H1 (cell line): ENCODE measurements around the gene ADAT3. TPM values are rescaled to one million over a fixed set of nuclear protein-coding genes. Genes with fewer than 3 reads are reported as not detected.

ENCODE experiments used
- CTCF ChIA-PET: fragments of 300-600 bp; sonication (Branson Sonifier 250); formaldehyde crosslinking; loops from one replicate; lab custom pipeline; 2021; ENCODE audit not compliant: partially characterized antibody; lab: Charles Lee
- POLR2A ChIA-PET: fragments of 300-600 bp; sonication (Branson Sonifier 250); formaldehyde crosslinking; loops from one replicate; lab custom pipeline; 2021; ENCODE audit warnings: inconsistent platforms; ENCODE audit not compliant: partially characterized antibody; lab: Charles Lee
- DNase-seq, 2 experiments: peaks; one replicate each; pipeline versions ENCODE4 v3.0.0 to v3.0.0-alpha.2; 2010 to 2022; ENCODE audit warnings: low spot score in 2 of 2, low read depth in 1 of 2, mixed read lengths in 1 of 2
- FAIRE-seq: peaks from 2 replicates; lab custom pipeline; 2011; peaks lifted over from hg19 to GRCh38; lab: Jason Lieb, UNC
- H2AFZ ChIP-seq: 2 replicates; pipeline ENCODE4 v1.8.1; 2012; ENCODE audit warnings: low read length, inconsistent platforms
- H2AK5ac ChIP-seq: 2 replicates; pipeline ENCODE4 v1.6.1; 2013; ENCODE audit warnings: low read depth, low read length
- H2BK120ac ChIP-seq: replicated peaks from 2 replicates; pipeline ENCODE3; 2013; ENCODE audit warnings: low read depth, low read length, inconsistent platforms
- H2BK12ac ChIP-seq: 2 replicates; pipeline ENCODE4 v1.6.1; 2013; ENCODE audit warnings: low read depth, low read length
- H2BK15ac ChIP-seq: 2 replicates; pipeline ENCODE4 v1.6.1; 2013; ENCODE audit warnings: low read length
- H2BK20ac ChIP-seq: 2 replicates; pipeline ENCODE4 v1.6.1; 2013; ENCODE audit warnings: low read length
- H2BK5ac ChIP-seq: 2 replicates; pipeline ENCODE4 v1.6.1; 2013; ENCODE audit warnings: low read depth, low read length
- H3K14ac ChIP-seq: 2 replicates; pipeline ENCODE4 v1.6.1; 2013; ENCODE audit warnings: inconsistent platforms; ENCODE audit not compliant: insufficient read length
- H3K18ac ChIP-seq: 2 replicates; pipeline ENCODE4 v1.6.1; 2013; ENCODE audit warnings: low read length; ENCODE audit errors: extremely low read depth
- H3K23ac ChIP-seq: 2 replicates; pipeline ENCODE4 v1.6.1; 2013; ENCODE audit warnings: inconsistent platforms; ENCODE audit not compliant: insufficient read length
- H3K23me2 ChIP-seq: 2 replicates; pipeline ENCODE4 v1.6.1; 2013; ENCODE audit warnings: low read depth, low read length
- H3K27ac ChIP-seq: 2 replicates; pipeline ENCODE4 v1.6.1; 2011; ENCODE audit warnings: low read depth, low read length, inconsistent platforms
- H3K27me3 ChIP-seq, 4 experiments: replicated peaks in 1 of 4; 1 replicate in 1 of 4; 2 replicates in 3 of 4; pipeline versions ENCODE4 v1.6.1 to v1.8.1; 2011 to 2013; ENCODE audit warnings: low read length in 3 of 4, mild to moderate bottlenecking in 3 of 4, inconsistent platforms in 2 of 4, mixed read lengths in 2 of 4, moderate library complexity in 1 of 4; ENCODE audit not compliant: control insufficient read depth in 3 of 4, insufficient read depth in 3 of 4; ENCODE audit errors: extremely low read depth in 1 of 4
- H3K36me3 ChIP-seq, 4 experiments: 2 replicates each; pipeline versions ENCODE4 v1.6.1 to v1.8.1; 2011 to 2013; ENCODE audit warnings: mild to moderate bottlenecking in 4 of 4, low read length in 3 of 4, moderate library complexity in 2 of 4, control low read depth in 1 of 4, inconsistent platforms in 1 of 4; ENCODE audit not compliant: insufficient read depth in 4 of 4, control insufficient read depth in 2 of 4
- H3K4ac ChIP-seq: replicated peaks from 2 replicates; pipeline ENCODE3; 2013; ENCODE audit warnings: low read length, low read depth, mixed read lengths, inconsistent platforms; ENCODE audit not compliant: insufficient read length
- H3K4me1 ChIP-seq, 4 experiments: replicated peaks in 1 of 4; 1 replicate in 1 of 4; 2 replicates in 3 of 4; pipeline versions ENCODE4 v1.6.1 to v1.8.1; 2011 to 2013; ENCODE audit warnings: low read length in 3 of 4, inconsistent platforms in 2 of 4, mixed read lengths in 1 of 4; ENCODE audit not compliant: insufficient read depth in 4 of 4, control insufficient read depth in 3 of 4
- H3K4me2 ChIP-seq, 2 experiments: 2 replicates each; pipeline versions ENCODE4 v1.6.1 to v1.8.1; 2011 to 2013; ENCODE audit warnings: low read depth in 2 of 2, low read length in 2 of 2, control low read depth in 1 of 2, inconsistent platforms in 1 of 2, mild to moderate bottlenecking in 1 of 2; ENCODE audit not compliant: insufficient read depth in 1 of 2
- H3K4me3 ChIP-seq, 4 experiments: fragments of 200-600, 300-600 bp in 1 of 4; sonication (generic), shearing (Covaris generic), sonication (Bioruptor Twin) in 1 of 4; 2 replicates each; pipeline versions ENCODE4 v1.5.1 to v1.8.1; 2011 to 2016; ENCODE audit warnings: low read length in 4 of 4, low read depth in 3 of 4, control low read depth in 2 of 4, inconsistent platforms in 2 of 4, mild to moderate bottlenecking in 2 of 4, mixed read lengths in 1 of 4, moderate library complexity in 1 of 4; ENCODE audit not compliant: insufficient read depth in 2 of 4; ENCODE audit errors: extremely low read depth in 1 of 4
- H3K56ac ChIP-seq: replicated peaks from 2 replicates; pipeline ENCODE3; 2013; ENCODE audit warnings: low read depth, mild to moderate bottlenecking, mixed read lengths, low read length, inconsistent platforms; ENCODE audit not compliant: insufficient read length
- H3K79me1 ChIP-seq: 2 replicates; pipeline ENCODE4 v1.6.1; 2013; ENCODE audit warnings: low read depth, low read length, control low read depth
- H3K79me2 ChIP-seq, 2 experiments: 2 replicates each; pipeline versions ENCODE4 v1.6.1 to v1.8.1; 2012 to 2013; ENCODE audit warnings: low read length in 2 of 2, mild to moderate bottlenecking in 2 of 2, inconsistent platforms in 1 of 2; ENCODE audit not compliant: insufficient read depth in 2 of 2, control insufficient read depth in 1 of 2
- H3K9ac ChIP-seq, 4 experiments: replicated peaks in 1 of 4; 1 replicate in 1 of 4; 2 replicates in 3 of 4; pipeline versions ENCODE4 v1.6.1 to v1.8.1; 2011 to 2013; ENCODE audit warnings: low read depth in 3 of 4, low read length in 3 of 4, control low read depth in 2 of 4, mild to moderate bottlenecking in 2 of 4, moderate library complexity in 2 of 4, inconsistent platforms in 1 of 4; ENCODE audit errors: extremely low read depth in 1 of 4
- H3K9me3 ChIP-seq, 2 experiments: 2 replicates each; pipeline versions ENCODE4 v1.6.1 to v1.8.1; 2012 to 2013; ENCODE audit warnings: mild to moderate bottlenecking in 2 of 2, moderate library complexity in 2 of 2, control low read depth in 1 of 2, inconsistent platforms in 1 of 2, low read depth in 1 of 2, low read length in 1 of 2, mixed read lengths in 1 of 2; ENCODE audit not compliant: insufficient read depth in 2 of 2
- H4K20me1 ChIP-seq, 2 experiments: replicated peaks in 1 of 2; 2 replicates each; pipeline versions ENCODE3 to v1.8.1; 2011 to 2013; ENCODE audit warnings: inconsistent platforms in 2 of 2, low read length in 2 of 2, mild to moderate bottlenecking in 1 of 2; ENCODE audit not compliant: insufficient read depth in 2 of 2, control insufficient read depth in 1 of 2
- H4K5ac ChIP-seq: 2 replicates; pipeline ENCODE4 v1.6.1; 2013; ENCODE audit warnings: low read length, low read depth, mixed read lengths, inconsistent platforms; ENCODE audit not compliant: insufficient read length
- H4K8ac ChIP-seq: 2 replicates; pipeline ENCODE4 v1.8.0; 2013; ENCODE audit warnings: mild to moderate bottlenecking, moderate library complexity, low read length, inconsistent platforms; ENCODE audit not compliant: insufficient read depth; ENCODE audit errors: extremely low read depth
- H4K91ac ChIP-seq: replicated peaks from 2 replicates; pipeline ENCODE3; 2013; ENCODE audit warnings: low read length, mixed read lengths, inconsistent platforms; ENCODE audit not compliant: insufficient read length
- FOSL1 ChIP-seq: IDR thresholded peaks from 2 replicates; pipeline ENCODE4 v1.6.1; 2011; ENCODE audit warnings: mild to moderate bottlenecking, low read depth, low read length, moderate library complexity; ENCODE audit not compliant: insufficient read depth
- KDM1A ChIP-seq: fragments of 200-600, 300-600 bp; sonication (generic); IDR thresholded peaks from 2 replicates; pipeline ENCODE4 v1.7.1; 2016; ENCODE audit warnings: mild to moderate bottlenecking, low read length, borderline replicate concordance
- SRF ChIP-seq: IDR thresholded peaks from 2 replicates; pipeline ENCODE4 v1.6.1; 2011; ENCODE audit warnings: mild to moderate bottlenecking, low read depth, low read length, moderate library complexity
- TCF12 ChIP-seq: IDR thresholded peaks from 2 replicates; pipeline ENCODE4 v1.6.1; 2011; ENCODE audit warnings: low read depth, mild to moderate bottlenecking, low read length
- WGBS, 2 experiments: shearing (Covaris generic) in 1 of 2; methylation state at CpG; one replicate each; pipeline versions ENCODE4 v1.1.6 to v1.1.7; 2013 to 2015; ENCODE audit warnings: low lambda C conversion rate in 2 of 2, mixed read lengths in 2 of 2, inconsistent platforms in 1 of 2, low coverage in 1 of 2, missing lambda C conversion rate in 1 of 2; ENCODE audit not compliant: insufficient replicate concordance in 2 of 2, insufficient coverage in 1 of 2, insufficient read length in 1 of 2; ENCODE audit errors: extremely low coverage in 1 of 2, missing lambda C conversion rate in 1 of 2; 5-methylcytosine and 5-hydroxymethylcytosine counted together
- polyA plus RNA-seq, 7 experiments: library from polyadenylated mRNA; depleted of rRNA in 3 of 7; stranded (reverse) in 5 of 7; unstranded in 2 of 7; fragments of >200 nt in 5 of 7; fragments of 200-250 nt in 2 of 7; gene quantifications; 1 replicate in 5 of 7; 2 replicates in 1 of 7; 4 replicates in 1 of 7; pipeline versions ENCODE4 v1.2.1 to v1.2.3, GENCODE V29; 2011 to 2013; ENCODE audit warnings: missing spikeins in 2 of 7, mixed read lengths in 2 of 7
- total RNA-seq: library from RNA; stranded (reverse); fragmentation: NEBNext Ultra II Directional; extraction: Animal tissue kit (Norgen Biotek cat#: 25700); gene quantifications from 2 replicates; pipeline ENCODE4 v1.2.1, GENCODE V29; 2021

Gene ADAT3
- total and polyA plus RNA-seq, 2 of the 8 experiments (the other 6 are each of a cell fraction or from before 2014, with no cell fraction given): 5.4 to 10.8 TPM

- Histone ChIP-seq H4K91ac (peak overlapping the region; percentile 88), H3K4me1 (peaks cover 0 to 21% (median 13%) of the 10 kb centered on the region in 4 experiments; a peak in 4 of 7 replicates), H3K27me3 (peaks cover 0 to 15% (median 6%) of the 10 kb centered on the region in 4 experiments; a peak in 5 of 7 replicates), H3K27ac (no peak overlapping the region; the same call in 1 of the 2 replicates), H2BK120ac (no peak overlapping the region), H3K4ac (peak overlapping the region; percentile 69), H3K18ac (peak overlapping the region; percentile 99), H4K8ac (peak overlapping the region; percentile 95), H3K9me3 (no peaks in the 10 kb centered on the region), H2BK20ac (no peak overlapping the region), H3K56ac (peak overlapping the region; percentile 79), H2BK12ac (peak overlapping the region; percentile 39; the same call in 1 of the 2 replicates), H3K4me3 (peak overlapping the region; percentile 6 to 96 (median 56); a peak in 6 of 8 replicates), H4K20me1 (peaks cover 18 to 25% of the 10 kb centered on the region in 2 experiments), H3K23me2 (peaks cover 5% of the 10 kb centered on the region; the same call in 1 of the 2 replicates), H3K23ac (no peak overlapping the region), H3K4me2 (peak overlapping the region; percentile 32 to 89; a peak in 3 of 4 replicates), H2BK15ac (no peak overlapping the region; the same call in 1 of the 2 replicates), H2AFZ (no peak overlapping the region), H4K5ac (peak overlapping the region; percentile 95), H3K79me1 (0 out of 2 replicates have a peak, but pooled peaks cover 2% of the 10 kb centered on the region), H2BK5ac (peak overlapping the region; percentile 67; the same call in 1 of the 2 replicates), H3K79me2 (peaks cover 17 to 22% of the 10 kb centered on the region in 2 experiments; a peak in 3 of 4 replicates), H3K36me3 (no peaks in the 10 kb centered on the region), H3K9ac (peak overlapping the region in 2 of 4 experiments; percentile 76 to 77; a peak in 2 of 7 replicates), H3K14ac (no peak overlapping the region), H2AK5ac (no peak overlapping the region)
- TF ChIP-seq TCF12 (no peak), SRF (no peak), KDM1A (0 out of 2 replicates have a peak, but pooled peaks have one; percentile 5), FOSL1 (no peak)
- ChIA-PET POLR2A (interaction anchor here (0.8 to 2.5 kb wide), 17 partner anchors 10 to 275 kb away, joined by 3 to 13 read pairs (median 5); partner anchors contain the start of genes ABHD17A, ADAT3, REXO1 and SCAMP4), CTCF (interaction anchor here (0.6 to 2.6 kb wide), 15 partner anchors 8 to 160 kb away, joined by 3 to 12 read pairs (median 4); no protein-coding TSS in a partner anchor)
- 88% methylated on average over 17 of the region's 17 CpGs; no CpG with 5 or more reads in 1 of the 2 experiments for WGBS, 2 experiments
- DNase-seq (no peak), FAIRE-seq (no peak)
Measured at GRCh38 chr19:1865172-1866010, 39.8 kb upstream of the ADAT3 start.
